K562 (cell line): ENCODE results near the gene ZNF503. TPM values are rescaled to one million over a fixed set of nuclear protein-coding genes. Genes with fewer than 3 reads are reported as not detected.

ENCODE experiments used
- ATAC-seq: fragments of 200-7000 bp; cut with Tn5 transposase; 3 replicates; pipeline ENCODE4 v1.9.1; 2020; ENCODE audit warnings: moderate library complexity
- BruUV-seq: library from RNA; stranded (reverse); fragments of 400-500 nt; replicated peaks from 2 replicates; lab custom pipeline; 2021; lab: Mats Ljungman, UMichigan
- CTCF ChIA-PET: fragments of 300-600 bp; formaldehyde crosslinking; extraction: SDS; loops from one replicate; lab custom pipeline; 2021; ENCODE audit warnings: low intra/inter-chr PET ratio; lab: Yijun Ruan, JAX
- POLR2A ChIA-PET: fragments of 300-600, 350-650 bp; sonication (Branson Sonifier 250); formaldehyde crosslinking; extraction: SDS; loops from one replicate; lab custom pipeline; 2021; ENCODE audit warnings: antibody characterized with exemption, inconsistent platforms; lab: Yijun Ruan, JAX
- DNase-seq, 4 experiments: peaks; one replicate each; pipeline versions ENCODE4 v3.0.0 to v3.0.0-alpha.2; 2011 to 2018; ENCODE audit warnings: low spot score in 3 of 4, mixed read lengths in 3 of 4; ENCODE audit errors: extremely low read depth in 1 of 4
- FAIRE-seq: peaks from 2 replicates; lab custom pipeline; 2011; peaks lifted over from hg19 to GRCh38; lab: Jason Lieb, UNC
- H2AFZ ChIP-seq: 2 replicates; pipeline ENCODE4 v1.6.0; 2011; ENCODE audit warnings: low read depth, low read length, control low read depth, inconsistent platforms
- H3K27ac ChIP-seq: fragments of 200-600 bp; 3 replicates; pipeline ENCODE4 v1.8.0; 2011; ENCODE audit warnings: low read depth, mild to moderate bottlenecking, control low read depth, inconsistent platforms, low read length, moderate library complexity, mixed read lengths; ENCODE audit errors: extremely low read depth
- H3K27me3 ChIP-seq, 2 experiments: fragments of 300-600 bp in 1 of 2; 2 replicates in 1 of 2; 3 replicates in 1 of 2; pipeline versions ENCODE4 v1.6.0 to v1.8.0; 2011; ENCODE audit warnings: inconsistent platforms in 2 of 2, low read length in 2 of 2, mild to moderate bottlenecking in 1 of 2, mixed read lengths in 1 of 2, moderate library complexity in 1 of 2; ENCODE audit not compliant: control insufficient read depth in 2 of 2, insufficient read depth in 2 of 2
- H3K36me3 ChIP-seq: fragments of 300-600 bp; 3 replicates; pipeline ENCODE4 v1.8.0; 2011; ENCODE audit warnings: mild to moderate bottlenecking, low read length, inconsistent platforms; ENCODE audit not compliant: control insufficient read depth, insufficient read depth
- H3K4me1 ChIP-seq, 2 experiments: fragments of 200-600 bp in 1 of 2; replicated peaks in 1 of 2; 2 replicates in 1 of 2; 3 replicates in 1 of 2; pipeline versions ENCODE4 v1.5.1 to v1.8.0; 2011; ENCODE audit warnings: inconsistent platforms in 2 of 2, low read length in 2 of 2, mild to moderate bottlenecking in 1 of 2, mixed read lengths in 1 of 2, moderate library complexity in 1 of 2; ENCODE audit not compliant: control insufficient read depth in 2 of 2, insufficient read depth in 2 of 2
- H3K4me2 ChIP-seq: 2 replicates; pipeline ENCODE4 v1.6.1; 2011; ENCODE audit warnings: low read length, control low read depth, inconsistent platforms, mixed read lengths; ENCODE audit not compliant: insufficient read depth
- H3K4me3 ChIP-seq: fragments of 200-600 bp; sonication (generic), shearing (Covaris generic); 2 replicates; pipeline ENCODE4 v1.5.1; 2016; ENCODE audit warnings: control low read depth, inconsistent platforms
- H3K79me2 ChIP-seq: fragments of 200-600 bp; 3 replicates; pipeline ENCODE4 v1.8.0; 2011; ENCODE audit warnings: low read length, inconsistent platforms; ENCODE audit not compliant: control insufficient read depth, insufficient read depth
- H3K9ac ChIP-seq, 2 experiments: 2 replicates each; pipeline versions ENCODE4 v1.6.0 to v1.6.1; 2011; ENCODE audit warnings: low read depth in 2 of 2, low read length in 2 of 2, control low read depth in 1 of 2, inconsistent platforms in 1 of 2, mild to moderate bottlenecking in 1 of 2, mixed read lengths in 1 of 2; ENCODE audit not compliant: insufficient read depth in 1 of 2
- H3K9me1 ChIP-seq: one replicate; pipeline ENCODE4 v1.6.0; 2011; ENCODE audit warnings: inconsistent platforms, mild to moderate bottlenecking, low read length, moderate library complexity; ENCODE audit not compliant: control insufficient read depth, insufficient read depth
- H3K9me3 ChIP-seq: replicated peaks from 2 replicates; pipeline ENCODE4 v1.5.1; 2011; ENCODE audit warnings: low read depth, low read length, inconsistent platforms; ENCODE audit not compliant: control insufficient read depth, insufficient read depth
- H4K20me1 ChIP-seq: replicated peaks from 2 replicates; pipeline ENCODE4 v1.6.1; 2011; ENCODE audit warnings: low read length, inconsistent platforms, mixed read lengths; ENCODE audit not compliant: control insufficient read depth, insufficient read depth
- CREM ChIP-seq: IDR thresholded peaks from 2 replicates; pipeline ENCODE4 v1.6.1; 2014; ENCODE audit warnings: antibody characterized with exemption, low read depth
- KLF10 ChIP-seq: fragments of 250-450 bp; sonication (Bioruptor Pico); IDR thresholded peaks from 2 replicates; pipeline ENCODE4 v1.6.1; 2021; ENCODE audit warnings: matching md5 sums
- SMAD4 ChIP-seq: fragments of 250-450 bp; sonication (Bioruptor Pico); conservative IDR thresholded peaks from 2 replicates; pipeline ENCODE4 v1.8.0; 2021; ENCODE audit warnings: inconsistent platforms, mild to moderate bottlenecking, moderate library complexity
- YY1 ChIP-seq, 3 experiments: IDR thresholded peaks; 2 replicates each; pipeline ENCODE4 v1.6.1; 2011; ENCODE audit warnings: low read length in 2 of 3, mild to moderate bottlenecking in 2 of 3, moderate library complexity in 2 of 3, borderline replicate concordance in 1 of 3, control low read depth in 1 of 3, low read depth in 1 of 3; ENCODE audit not compliant: insufficient read depth in 3 of 3, insufficient replicate concordance in 2 of 3, control insufficient read depth in 1 of 3, insufficient read length in 1 of 3; ENCODE audit errors: extremely low read depth in 1 of 3
- WGBS: fragments of 100-300 bp; shearing (Covaris generic); methylation state at CpG from one replicate; pipeline ENCODE4 v1.1.6; 2016; ENCODE audit warnings: low coverage, mixed read lengths; ENCODE audit not compliant: insufficient coverage; ENCODE audit errors: missing lambda C conversion rate; 5-methylcytosine and 5-hydroxymethylcytosine counted together
- in situ Hi-C: fragments of 300-500 bp; cut with MboI; formaldehyde crosslinking; loops from 4 replicates; pipeline ENCODE4 v1.15.0; 2018; ENCODE audit warnings: inconsistent platforms, mixed read lengths
- intact Hi-C: fragments of 100-400 bp; cut with micrococcal nuclease; formaldehyde crosslinking; loops from 2 replicates; pipeline ENCODE4 v1.14.2; 2022
- polyA plus RNA-seq, 8 experiments: library from polyadenylated mRNA; depleted of rRNA in 4 of 8; stranded (reverse) in 5 of 8; unstranded in 3 of 8; fragments of >200 nt; fragmentation: Nextera tagmentation in 2 of 8; fragmentation: Illumina TruSeq in 1 of 8; extraction: Ambion mirVana in 2 of 8; extraction: Trizol in 1 of 8; gene quantifications; 2 replicates each; pipeline versions ENCODE4 v1.2.1 to v1.2.3, GENCODE V29; 2011 to 2014; ENCODE audit warnings: inconsistent platforms in 1 of 8, missing spikeins in 1 of 8
- total RNA-seq, 7 experiments: library from RNA; depleted of rRNA in 6 of 7; stranded (reverse); fragments of >200 nt in 6 of 7; fragmentation: Illumina TruSeq in 2 of 7; extraction: Trizol in 2 of 7; gene quantifications; 2 replicates each; pipeline versions ENCODE4 v1.2.1 to v1.2.3, GENCODE V29; 2011 to 2021; ENCODE audit warnings: low replicate concordance in 1 of 7
- TF ChIP-seq, protein P1 (sequence below): fragments of 450-650 bp; IDR thresholded peaks from 2 replicates; pipeline ENCODE4 v1.6.1; 2017; ENCODE audit warnings: antibody characterized with exemption, mild to moderate bottlenecking
- TF ChIP-seq, protein P2 (sequence below): fragments of 250-450 bp; sonication (Bioruptor Pico); IDR thresholded peaks from 2 replicates; pipeline ENCODE4 v1.4.0; 2020; ENCODE audit warnings: mild to moderate bottlenecking, moderate library complexity, borderline replicate concordance

Gene ZNF503
- total and polyA plus RNA-seq, 9 of the 15 experiments (the other 6 are each of a cell fraction or from before 2014, with no cell fraction given) = not detected

DNA sequence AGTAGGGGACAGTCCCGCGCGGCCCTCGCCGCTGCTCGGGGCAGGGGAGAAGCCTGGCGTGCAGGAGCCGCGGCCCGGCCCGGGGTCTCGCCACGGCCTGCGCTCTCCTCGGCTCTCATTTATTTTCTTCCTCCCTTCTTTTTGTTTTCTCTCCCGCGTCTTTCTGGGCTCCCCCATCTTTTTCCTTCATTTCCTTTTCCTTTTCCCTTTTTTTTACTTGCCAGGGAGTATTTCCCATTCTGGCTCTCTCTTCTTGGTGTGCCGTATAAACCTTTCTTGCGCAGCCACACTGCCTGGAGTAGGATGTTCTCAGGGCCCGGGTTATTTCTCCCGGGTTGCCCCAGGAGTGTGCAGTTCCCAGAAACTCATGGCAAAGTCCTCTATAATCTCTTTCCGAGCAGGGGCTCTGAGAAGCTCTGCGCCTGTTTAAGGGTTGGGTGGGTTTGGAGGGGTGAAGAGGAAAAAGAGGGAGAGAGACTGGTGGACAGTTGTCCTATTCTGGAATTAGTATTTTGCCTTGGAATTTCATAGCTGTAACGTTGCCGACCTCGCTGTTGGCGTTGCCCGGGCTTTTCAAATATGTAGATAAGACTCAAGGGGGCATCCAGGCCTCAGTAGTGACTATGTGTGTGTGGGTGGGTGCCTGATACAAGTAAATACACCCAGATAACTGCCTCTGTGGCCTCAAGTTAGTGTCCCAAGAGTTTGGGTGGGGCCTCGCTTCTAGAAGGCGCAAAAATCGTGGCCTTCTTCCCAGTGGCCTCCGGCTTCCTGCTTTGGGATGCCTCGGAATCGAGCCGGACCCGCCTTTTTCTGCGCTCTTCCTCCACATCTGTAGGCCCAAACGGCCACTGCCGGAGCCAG lies 4.3 kb upstream of the ZNF503 start:
- intact Hi-C loops (loop anchor here (10.0 kb wide), 3 partner anchors 519 to 1579 kb away; no protein-coding TSS in a partner anchor), in situ Hi-C loops (no loop called here)
- Histone ChIP-seq H3K27ac (no peak overlapping the region), H3K27me3 (peaks cover 58 to 85% of the 10 kb centered on the region in 2 experiments), H3K4me3 (no peak overlapping the region), H3K9me3 (no peaks in the 10 kb centered on the region), H3K36me3 (no peaks in the 10 kb centered on the region), H2AFZ (no peak overlapping the region), H3K9ac (no peak overlapping the region), H3K9me1 (no peaks in the 10 kb centered on the region), H3K4me2 (no peak overlapping the region), H3K79me2 (no peaks in the 10 kb centered on the region), H4K20me1 (peaks cover 4% of the 10 kb centered on the region; the same call in 1 of the 2 replicates), H3K4me1 (peaks cover 0 to 72% of the 10 kb centered on the region in 2 experiments; a peak in 3 of 5 replicates)
- no peak for FAIRE-seq
- ChIA-PET POLR2A (no interaction called here), CTCF (no interaction called here)
- BruUV-seq = no TSS peak
- ATAC-seq = no peak
- 27% methylated on average over 29 of the region's 39 CpGs for WGBS
- DNase-seq = no peak
- TF ChIP-seq, protein P1, sequence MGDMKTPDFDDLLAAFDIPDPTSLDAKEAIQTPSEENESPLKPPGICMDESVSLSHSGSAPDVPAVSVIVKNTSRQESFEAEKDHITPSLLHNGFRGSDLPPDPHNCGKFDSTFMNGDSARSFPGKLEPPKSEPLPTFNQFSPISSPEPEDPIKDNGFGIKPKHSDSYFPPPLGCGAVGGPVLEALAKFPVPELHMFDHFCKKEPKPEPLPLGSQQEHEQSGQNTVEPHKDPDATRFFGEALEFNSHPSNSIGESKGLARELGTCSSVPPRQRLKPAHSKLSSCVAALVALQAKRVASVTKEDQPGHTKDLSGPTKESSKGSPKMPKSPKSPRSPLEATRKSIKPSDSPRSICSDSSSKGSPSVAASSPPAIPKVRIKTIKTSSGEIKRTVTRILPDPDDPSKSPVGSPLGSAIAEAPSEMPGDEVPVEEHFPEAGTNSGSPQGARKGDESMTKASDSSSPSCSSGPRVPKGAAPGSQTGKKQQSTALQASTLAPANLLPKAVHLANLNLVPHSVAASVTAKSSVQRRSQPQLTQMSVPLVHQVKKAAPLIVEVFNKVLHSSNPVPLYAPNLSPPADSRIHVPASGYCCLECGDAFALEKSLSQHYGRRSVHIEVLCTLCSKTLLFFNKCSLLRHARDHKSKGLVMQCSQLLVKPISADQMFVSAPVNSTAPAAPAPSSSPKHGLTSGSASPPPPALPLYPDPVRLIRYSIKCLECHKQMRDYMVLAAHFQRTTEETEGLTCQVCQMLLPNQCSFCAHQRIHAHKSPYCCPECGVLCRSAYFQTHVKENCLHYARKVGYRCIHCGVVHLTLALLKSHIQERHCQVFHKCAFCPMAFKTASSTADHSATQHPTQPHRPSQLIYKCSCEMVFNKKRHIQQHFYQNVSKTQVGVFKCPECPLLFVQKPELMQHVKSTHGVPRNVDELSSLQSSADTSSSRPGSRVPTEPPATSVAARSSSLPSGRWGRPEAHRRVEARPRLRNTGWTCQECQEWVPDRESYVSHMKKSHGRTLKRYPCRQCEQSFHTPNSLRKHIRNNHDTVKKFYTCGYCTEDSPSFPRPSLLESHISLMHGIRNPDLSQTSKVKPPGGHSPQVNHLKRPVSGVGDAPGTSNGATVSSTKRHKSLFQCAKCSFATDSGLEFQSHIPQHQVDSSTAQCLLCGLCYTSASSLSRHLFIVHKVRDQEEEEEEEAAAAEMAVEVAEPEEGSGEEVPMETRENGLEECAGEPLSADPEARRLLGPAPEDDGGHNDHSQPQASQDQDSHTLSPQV = no peak
- TF ChIP-seq CREM = no peak
- TF ChIP-seq SMAD4 = no peak
- TF ChIP-seq YY1 (IDR thresholded peaks at IDR 0.05; ENCODE audit: borderline replicate concordance in 1 of 3, control insufficient read depth in 1 of 3, extremely low read depth in 1 of 3, insufficient read depth in 3 of 3, insufficient read length in 1 of 3, insufficient replicate concordance in 2 of 3, low read depth in 1 of 3, low read length in 2 of 3) = no peak
- TF ChIP-seq, protein P2, sequence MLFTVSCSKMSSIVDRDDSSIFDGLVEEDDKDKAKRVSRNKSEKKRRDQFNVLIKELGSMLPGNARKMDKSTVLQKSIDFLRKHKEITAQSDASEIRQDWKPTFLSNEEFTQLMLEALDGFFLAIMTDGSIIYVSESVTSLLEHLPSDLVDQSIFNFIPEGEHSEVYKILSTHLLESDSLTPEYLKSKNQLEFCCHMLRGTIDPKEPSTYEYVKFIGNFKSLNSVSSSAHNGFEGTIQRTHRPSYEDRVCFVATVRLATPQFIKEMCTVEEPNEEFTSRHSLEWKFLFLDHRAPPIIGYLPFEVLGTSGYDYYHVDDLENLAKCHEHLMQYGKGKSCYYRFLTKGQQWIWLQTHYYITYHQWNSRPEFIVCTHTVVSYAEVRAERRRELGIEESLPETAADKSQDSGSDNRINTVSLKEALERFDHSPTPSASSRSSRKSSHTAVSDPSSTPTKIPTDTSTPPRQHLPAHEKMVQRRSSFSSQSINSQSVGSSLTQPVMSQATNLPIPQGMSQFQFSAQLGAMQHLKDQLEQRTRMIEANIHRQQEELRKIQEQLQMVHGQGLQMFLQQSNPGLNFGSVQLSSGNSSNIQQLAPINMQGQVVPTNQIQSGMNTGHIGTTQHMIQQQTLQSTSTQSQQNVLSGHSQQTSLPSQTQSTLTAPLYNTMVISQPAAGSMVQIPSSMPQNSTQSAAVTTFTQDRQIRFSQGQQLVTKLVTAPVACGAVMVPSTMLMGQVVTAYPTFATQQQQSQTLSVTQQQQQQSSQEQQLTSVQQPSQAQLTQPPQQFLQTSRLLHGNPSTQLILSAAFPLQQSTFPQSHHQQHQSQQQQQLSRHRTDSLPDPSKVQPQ (CRISPR knock-in tag) = no peak
- TF ChIP-seq KLF10 (CRISPR knock-in tag) = no peak
